SK-N-SH (cell line): ENCODE results near the gene KIF13A. TPM values are rescaled to one million over a fixed set of nuclear protein-coding genes. Genes with fewer than 3 reads are reported as not detected.

Experiments
- CTCF ChIA-PET: fragments of 300-600, 350-600 bp; formaldehyde crosslinking; extraction: SDS; loops from one replicate; lab custom pipeline; 2021; lab: Yijun Ruan, JAX
- POLR2A ChIA-PET: fragments of 350-600 bp; sonication (Branson Sonifier 250); formaldehyde crosslinking; extraction: SDS; loops from one replicate; lab custom pipeline; 2020; ENCODE audit warnings: antibody characterized with exemption, inconsistent platforms; lab: Yijun Ruan, JAX
- DNase-seq: peaks from one replicate; pipeline ENCODE4 v3.0.0; 2012
- H2AFZ ChIP-seq: fragments of 200-600 bp; sonication (generic); 2 replicates; pipeline ENCODE4 v1.8.1; 2016; ENCODE audit warnings: antibody characterized with exemption, mild to moderate bottlenecking, low read depth
- H3F3A ChIP-seq: fragments of 200-600 bp; sonication (generic); replicated peaks from 2 replicates; pipeline ENCODE3; 2016; ENCODE audit warnings: antibody characterized with exemption, mild to moderate bottlenecking; ENCODE audit not compliant: insufficient read depth
- H3K27ac ChIP-seq, 2 experiments: fragments of 200-500 bp in 1 of 2; fragments of 200-600 bp in 1 of 2; sonication (Bioruptor generic) in 1 of 2; sonication (generic), shearing (Covaris generic) in 1 of 2; 2 replicates each; pipeline versions ENCODE4 v1.5.1 to v1.6.1; 2014 to 2016; ENCODE audit warnings: low read depth in 2 of 2, inconsistent platforms in 1 of 2, low read length in 1 of 2, mild to moderate bottlenecking in 1 of 2, mixed read lengths in 1 of 2
- H3K27me3 ChIP-seq: fragments of 200-600 bp; sonication (generic), shearing (Covaris generic); 2 replicates; pipeline ENCODE4 v1.6.1; 2016; ENCODE audit warnings: mixed run types; ENCODE audit not compliant: insufficient read depth
- H3K36me3 ChIP-seq, 2 experiments: fragments of 200-500 bp in 1 of 2; fragments of 200-600 bp in 1 of 2; sonication (Bioruptor generic) in 1 of 2; sonication (generic) in 1 of 2; replicated peaks in 1 of 2; 2 replicates each; pipeline versions ENCODE3 to v1.5.1; 2014 to 2016; ENCODE audit warnings: low read length in 1 of 2, mild to moderate bottlenecking in 1 of 2; ENCODE audit not compliant: insufficient read depth in 2 of 2, control insufficient read depth in 1 of 2
- H3K4me1 ChIP-seq, 2 experiments: fragments of 200-500 bp in 1 of 2; fragments of 200-600 bp in 1 of 2; sonication (Bioruptor generic) in 1 of 2; sonication (generic), shearing (Covaris generic) in 1 of 2; 2 replicates each; pipeline versions ENCODE4 v1.5.1 to v1.6.1; 2014 to 2016; ENCODE audit warnings: low read depth in 1 of 2, low read length in 1 of 2, mixed run types in 1 of 2; ENCODE audit not compliant: insufficient read depth in 2 of 2, control insufficient read depth in 1 of 2
- H3K4me2 ChIP-seq: fragments of 200-600 bp; sonication (generic), shearing (Covaris generic); 2 replicates; pipeline ENCODE4 v1.6.1; 2017; ENCODE audit warnings: mixed run types
- H3K4me3 ChIP-seq, 2 experiments: fragments of 200-500 bp in 1 of 2; fragments of 200-600 bp in 1 of 2; sonication (Bioruptor generic) in 1 of 2; sonication (generic), shearing (Covaris generic) in 1 of 2; 2 replicates each; pipeline versions ENCODE4 v1.5.1 to v1.8.1; 2014 to 2016; ENCODE audit warnings: low read depth in 2 of 2, inconsistent platforms in 1 of 2, low read length in 1 of 2, mild to moderate bottlenecking in 1 of 2, mixed read lengths in 1 of 2, moderate library complexity in 1 of 2
- H3K79me2 ChIP-seq: fragments of 200-600 bp; sonication (generic); 2 replicates; pipeline ENCODE4 v1.8.1; 2017; ENCODE audit warnings: mild to moderate bottlenecking; ENCODE audit not compliant: insufficient read depth
- H3K9ac ChIP-seq: fragments of 200-600 bp; sonication (generic); 2 replicates; pipeline ENCODE4 v1.6.1; 2017; ENCODE audit warnings: mixed run types
- H3K9me2 ChIP-seq: fragments of 200-600 bp; sonication (generic); 2 replicates; pipeline ENCODE4 v1.6.1; 2017; ENCODE audit warnings: mixed run types
- H3K9me3 ChIP-seq: fragments of 200-600 bp; sonication (generic); 2 replicates; pipeline ENCODE4 v1.6.1; 2017; ENCODE audit warnings: mixed run types, mild to moderate bottlenecking, moderate library complexity
- H4K20me1 ChIP-seq: fragments of 200-600 bp; sonication (generic); 2 replicates; pipeline ENCODE4 v1.6.1; 2017; ENCODE audit warnings: mild to moderate bottlenecking, mixed run types; ENCODE audit not compliant: insufficient read depth
- CTCF ChIP-seq: fragments of 200-600 bp; sonication (generic); IDR thresholded peaks from 2 replicates; pipeline ENCODE4 v1.6.1; 2017; ENCODE audit warnings: antibody characterized with exemption, mild to moderate bottlenecking, moderate library complexity
- EP300 ChIP-seq, 2 experiments: IDR thresholded peaks; 2 replicates each; pipeline versions ENCODE4 v1.4.0 to v1.6.1; 2012; ENCODE audit warnings: borderline replicate concordance in 1 of 2, low read depth in 1 of 2, low read length in 1 of 2
- FOXM1 ChIP-seq: IDR thresholded peaks from 2 replicates; pipeline ENCODE4 v1.4.0; 2012; ENCODE audit warnings: low read depth, mild to moderate bottlenecking
- GABPA ChIP-seq: IDR thresholded peaks from 2 replicates; pipeline ENCODE4 v1.4.0; 2012; ENCODE audit warnings: low read depth, mild to moderate bottlenecking
- IRF3 ChIP-seq: fragments of 150-350 bp; IDR thresholded peaks from 2 replicates; pipeline ENCODE4 v1.6.1; 2016; ENCODE audit warnings: mild to moderate bottlenecking, low read depth, low read length
- NFIC ChIP-seq: IDR thresholded peaks from 2 replicates; pipeline ENCODE4 v1.4.0; 2012; ENCODE audit warnings: borderline replicate concordance
- POLR2AphosphoS5 ChIP-seq: IDR thresholded peaks from 2 replicates; pipeline ENCODE4 v1.6.1; 2012; ENCODE audit warnings: low read depth, low read length
- RAD21 ChIP-seq: IDR thresholded peaks from 2 replicates; pipeline ENCODE4 v1.6.1; 2012; ENCODE audit warnings: mild to moderate bottlenecking, low read length
- RXRA ChIP-seq: IDR thresholded peaks from 2 replicates; pipeline ENCODE4 v1.4.0; 2012; ENCODE audit warnings: low read depth, mild to moderate bottlenecking, borderline replicate concordance
- SMC3 ChIP-seq: IDR thresholded peaks from 2 replicates; pipeline ENCODE4 v1.6.1; 2012; ENCODE audit warnings: low read depth, low read length, improper control_type of control experiment
- TAF1 ChIP-seq: IDR thresholded peaks from 2 replicates; pipeline ENCODE4 v1.6.1; 2012; ENCODE audit warnings: low read depth, mild to moderate bottlenecking, low read length, moderate library complexity, borderline replicate concordance
- TCF12 ChIP-seq: IDR thresholded peaks from 2 replicates; pipeline ENCODE4 v1.4.0; 2012
- TEAD4 ChIP-seq: IDR thresholded peaks from 2 replicates; pipeline ENCODE4 v1.4.0; 2012; ENCODE audit warnings: mild to moderate bottlenecking, borderline replicate concordance; ENCODE audit not compliant: insufficient read depth
- YY1 ChIP-seq: IDR thresholded peaks from 2 replicates; pipeline ENCODE4 v1.4.0; 2012; ENCODE audit warnings: low read depth, mild to moderate bottlenecking
- WGBS: methylation state at CpG from one replicate; pipeline ENCODE4 v1.1.6; 2017; ENCODE audit warnings: low lambda C conversion rate; 5-methylcytosine and 5-hydroxymethylcytosine counted together
- polyA plus RNA-seq, 3 experiments: library from polyadenylated mRNA; depleted of rRNA; stranded (reverse); fragments of >200 nt; gene quantifications; 2 replicates each; pipeline ENCODE4 v1.2.3, GENCODE V29; 2012
- TF ChIP-seq, protein P1 (sequence below): IDR thresholded peaks from 2 replicates; pipeline ENCODE4 v1.4.0; 2012; ENCODE audit warnings: low read depth
- TF ChIP-seq, protein P2 (sequence below): IDR thresholded peaks from 2 replicates; pipeline ENCODE4 v1.6.1; 2012; ENCODE audit warnings: mild to moderate bottlenecking, low read depth, low read length, moderate library complexity

KIF13A gene
- polyA plus RNA-seq, 1 of the 3 experiments (the other 2 are of a cell fraction), result 18.2 TPM

DNA sequence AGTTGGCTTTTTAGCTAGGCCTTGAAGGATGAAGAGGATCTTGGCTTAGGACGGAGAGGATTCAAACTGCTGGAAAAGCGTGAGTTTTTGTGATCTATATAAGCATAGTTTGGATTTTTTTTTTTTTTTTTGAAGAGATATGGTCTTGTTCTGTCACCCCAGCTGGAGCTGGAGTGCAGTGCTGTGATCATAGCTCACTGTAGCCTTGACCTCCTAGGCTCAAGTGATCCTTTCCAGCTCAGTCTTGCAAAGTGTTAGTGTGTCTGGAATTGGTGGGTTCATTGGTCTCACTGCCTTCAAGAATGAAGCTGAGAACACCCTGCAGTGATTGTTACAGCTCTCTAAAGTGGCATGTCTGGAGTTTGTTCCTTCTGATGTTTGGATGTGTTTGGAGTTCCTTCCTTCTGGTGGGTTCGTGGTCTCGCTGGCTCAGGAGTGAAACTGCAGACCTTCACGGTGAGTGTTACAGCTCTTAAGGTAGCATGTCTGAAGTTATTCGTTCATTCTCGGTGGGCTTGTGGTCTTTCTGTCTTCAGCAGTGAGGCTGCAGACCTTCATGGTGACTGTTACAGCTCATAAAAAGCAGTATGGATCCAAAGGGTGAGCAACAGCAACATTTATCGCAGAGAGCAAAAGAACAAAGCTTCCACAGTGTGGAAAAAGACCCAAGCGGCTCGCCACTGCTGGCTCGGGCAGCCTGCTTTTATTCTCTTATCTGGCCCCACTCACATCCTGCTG, 243.2 kb downstream of the KIF13A start:
- Histone ChIP-seq H3K9me2 (no peaks in the 10 kb centered on the region), H3K4me2 (no peak overlapping the region), H3K36me3 (no peaks in the 10 kb centered on the region), H3K4me1 (no peaks in the 10 kb centered on the region), H3K9me3 (0 out of 2 replicates have a peak, but pooled peaks cover 2% of the 10 kb centered on the region), H2AFZ (no peak overlapping the region), H3K4me3 (no peak overlapping the region), H4K20me1 (no peaks in the 10 kb centered on the region), H3K79me2 (no peaks in the 10 kb centered on the region), H3K27me3 (no peaks in the 10 kb centered on the region), H3F3A (no peaks in the 10 kb centered on the region), H3K9ac (no peak overlapping the region), H3K27ac (no peak overlapping the region)
- ChIA-PET CTCF (interaction anchor here (0.7 to 1.5 kb wide), 2 partner anchors 160 to 588 kb away, joined by 3 read pairs; no protein-coding TSS in a partner anchor), POLR2A (no interaction called here)
- TF ChIP-seq YY1 (no peak), IRF3 (no peak), RAD21 (no peak), NFIC (no peak), FOXM1 (no peak), EP300 (IDR thresholded peaks at IDR 0.05; ENCODE audit: borderline replicate concordance in 1 of 2, low read depth in 1 of 2, low read length in 1 of 2) (no peak), SMC3 (no peak), CTCF (no peak), TAF1 (no peak), TEAD4 (no peak), RXRA (no peak), GABPA (no peak), TCF12 (no peak), POLR2AphosphoS5 (no peak)
- TF ChIP-seq, protein P1, sequence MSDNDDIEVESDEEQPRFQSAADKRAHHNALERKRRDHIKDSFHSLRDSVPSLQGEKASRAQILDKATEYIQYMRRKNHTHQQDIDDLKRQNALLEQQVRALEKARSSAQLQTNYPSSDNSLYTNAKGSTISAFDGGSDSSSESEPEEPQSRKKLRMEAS, result no peak
- TF ChIP-seq, protein P2, sequence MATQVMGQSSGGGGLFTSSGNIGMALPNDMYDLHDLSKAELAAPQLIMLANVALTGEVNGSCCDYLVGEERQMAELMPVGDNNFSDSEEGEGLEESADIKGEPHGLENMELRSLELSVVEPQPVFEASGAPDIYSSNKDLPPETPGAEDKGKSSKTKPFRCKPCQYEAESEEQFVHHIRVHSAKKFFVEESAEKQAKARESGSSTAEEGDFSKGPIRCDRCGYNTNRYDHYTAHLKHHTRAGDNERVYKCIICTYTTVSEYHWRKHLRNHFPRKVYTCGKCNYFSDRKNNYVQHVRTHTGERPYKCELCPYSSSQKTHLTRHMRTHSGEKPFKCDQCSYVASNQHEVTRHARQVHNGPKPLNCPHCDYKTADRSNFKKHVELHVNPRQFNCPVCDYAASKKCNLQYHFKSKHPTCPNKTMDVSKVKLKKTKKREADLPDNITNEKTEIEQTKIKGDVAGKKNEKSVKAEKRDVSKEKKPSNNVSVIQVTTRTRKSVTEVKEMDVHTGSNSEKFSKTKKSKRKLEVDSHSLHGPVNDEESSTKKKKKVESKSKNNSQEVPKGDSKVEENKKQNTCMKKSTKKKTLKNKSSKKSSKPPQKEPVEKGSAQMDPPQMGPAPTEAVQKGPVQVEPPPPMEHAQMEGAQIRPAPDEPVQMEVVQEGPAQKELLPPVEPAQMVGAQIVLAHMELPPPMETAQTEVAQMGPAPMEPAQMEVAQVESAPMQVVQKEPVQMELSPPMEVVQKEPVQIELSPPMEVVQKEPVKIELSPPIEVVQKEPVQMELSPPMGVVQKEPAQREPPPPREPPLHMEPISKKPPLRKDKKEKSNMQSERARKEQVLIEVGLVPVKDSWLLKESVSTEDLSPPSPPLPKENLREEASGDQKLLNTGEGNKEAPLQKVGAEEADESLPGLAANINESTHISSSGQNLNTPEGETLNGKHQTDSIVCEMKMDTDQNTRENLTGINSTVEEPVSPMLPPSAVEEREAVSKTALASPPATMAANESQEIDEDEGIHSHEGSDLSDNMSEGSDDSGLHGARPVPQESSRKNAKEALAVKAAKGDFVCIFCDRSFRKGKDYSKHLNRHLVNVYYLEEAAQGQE, result no peak
- 77% methylated on average over 11 of the region's 11 CpGs for WGBS
- no peak for DNase-seq
